Spleen (tissue), 3 donors: ENCODE measurements around the gene CACNA1C.

Source experiments
- POLR2A ChIP-seq, 3 donors: fragments of 450-650 bp; IDR thresholded peaks; one replicate each; pipeline ENCODE4 v1.5.1; 2017; ENCODE audit warnings: antibody characterized with exemption in 3 of 3, mild to moderate bottlenecking in 1 of 3
- POLR2AphosphoS5 ChIP-seq, 3 donors: sonication (generic); formaldehyde crosslinking; IDR thresholded peaks; one replicate each; pipeline ENCODE4 v1.5.1; 2017; ENCODE audit warnings: antibody characterized with exemption in 3 of 3

- TF ChIP-seq POLR2AphosphoS5 (IDR thresholded peaks at IDR 0.05) = peak in 1 of 3 donors; percentile 38
- TF ChIP-seq POLR2A (IDR thresholded peaks at IDR 0.05) = no peak
Measured at GRCh38 chr12:2553388-2554126, 500.8 kb downstream of the CACNA1C start.
